Lower leg skin (tissue), 3 donors: ENCODE measurements around the gene FAM174A.

Experiments used
- CTCF ChIP-seq, 3 donors: fragments of 450-650 bp; IDR thresholded peaks; one replicate each; pipeline ENCODE4 v1.5.1; 2016; ENCODE audit warnings: antibody characterized with exemption in 3 of 3, mild to moderate bottlenecking in 3 of 3, moderate library complexity in 2 of 3
- POLR2A ChIP-seq, 2 donors: fragments of 450-650 bp; IDR thresholded peaks; one replicate each; pipeline ENCODE4 v1.6.1; 2016 to 2017; ENCODE audit warnings: antibody characterized with exemption in 2 of 2, mild to moderate bottlenecking in 1 of 2, moderate library complexity in 1 of 2

- TF ChIP-seq CTCF (IDR thresholded peaks at IDR 0.05): no peak
- TF ChIP-seq POLR2A (IDR thresholded peaks at IDR 0.05): no peak
These were observed 25.7 kb downstream of the FAM174A start for GRCh38 chr5:100560860-100561259.
